Measurements from ENCODE around the gene MAB21L1.
A peak's percentile ranks its signal among the peaks of the same experiment; 100 is the strongest.

The MAB21L1 gene

DNA sequence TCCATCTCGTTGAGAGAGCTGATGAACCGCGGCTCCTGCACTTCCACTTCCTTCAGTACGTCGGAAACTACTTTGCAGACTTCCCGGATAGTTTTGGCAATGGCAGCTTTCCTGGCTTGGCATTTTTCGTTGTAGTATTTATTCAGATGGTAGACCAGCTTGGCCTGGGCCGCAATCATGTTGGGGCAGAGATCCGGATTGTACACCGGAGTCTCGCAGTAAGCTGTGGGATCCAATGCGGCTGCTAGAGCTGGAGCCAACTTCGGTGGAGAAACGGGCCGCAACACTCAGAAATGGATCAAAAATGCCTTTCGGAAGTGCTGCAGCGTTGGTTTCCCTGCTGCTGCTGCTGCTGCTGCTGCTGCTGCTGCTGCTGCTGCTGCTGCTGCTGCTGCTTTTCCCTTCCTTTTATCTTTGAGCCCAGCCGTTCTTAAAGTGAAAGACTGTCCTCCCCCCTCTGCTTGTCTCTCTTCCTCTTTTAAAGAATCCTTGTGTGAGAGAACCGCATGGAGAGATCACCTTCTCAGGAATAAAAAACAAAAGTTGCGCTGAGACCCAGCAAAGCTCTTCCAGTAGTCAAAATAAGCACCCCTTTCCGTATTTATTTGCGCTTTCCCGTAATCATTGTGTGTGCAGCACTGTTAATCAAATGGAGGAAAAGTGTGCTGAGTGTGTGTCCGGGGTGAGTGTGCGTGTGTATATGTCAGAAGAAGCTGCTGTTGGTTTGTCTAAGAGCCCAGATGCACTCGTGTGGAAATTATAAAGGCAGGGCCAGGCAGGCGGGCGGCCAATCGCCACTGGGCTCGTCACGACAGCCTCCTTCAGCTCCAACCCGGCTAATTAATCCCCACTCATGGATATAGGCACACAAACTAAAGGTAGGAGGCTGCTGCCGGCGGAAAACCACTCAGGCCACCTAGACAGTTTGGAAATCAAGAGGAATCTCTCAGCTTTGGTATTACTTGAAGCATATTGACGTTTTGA lies at the start of gene MAB21L1:
TSS of gene MAB21L1 (minus strand) at position 730 of the 984 bp plus-strand sequence. CDS start at position 179, 551 bp downstream.
- no peak for DNase-seq (ENCODE audit: low spot score)

- no peak for DNase-seq (ENCODE audit: low spot score)
Observed at GRCh38 chr13:35524171-35524570, 47.7 kb upstream of the MAB21L1 start.

- DNase-seq (ENCODE audit: low spot score) = no peak
Observed at GRCh38 chr13:35518337-35518946, 42.0 kb upstream of the MAB21L1 start.

DNA sequence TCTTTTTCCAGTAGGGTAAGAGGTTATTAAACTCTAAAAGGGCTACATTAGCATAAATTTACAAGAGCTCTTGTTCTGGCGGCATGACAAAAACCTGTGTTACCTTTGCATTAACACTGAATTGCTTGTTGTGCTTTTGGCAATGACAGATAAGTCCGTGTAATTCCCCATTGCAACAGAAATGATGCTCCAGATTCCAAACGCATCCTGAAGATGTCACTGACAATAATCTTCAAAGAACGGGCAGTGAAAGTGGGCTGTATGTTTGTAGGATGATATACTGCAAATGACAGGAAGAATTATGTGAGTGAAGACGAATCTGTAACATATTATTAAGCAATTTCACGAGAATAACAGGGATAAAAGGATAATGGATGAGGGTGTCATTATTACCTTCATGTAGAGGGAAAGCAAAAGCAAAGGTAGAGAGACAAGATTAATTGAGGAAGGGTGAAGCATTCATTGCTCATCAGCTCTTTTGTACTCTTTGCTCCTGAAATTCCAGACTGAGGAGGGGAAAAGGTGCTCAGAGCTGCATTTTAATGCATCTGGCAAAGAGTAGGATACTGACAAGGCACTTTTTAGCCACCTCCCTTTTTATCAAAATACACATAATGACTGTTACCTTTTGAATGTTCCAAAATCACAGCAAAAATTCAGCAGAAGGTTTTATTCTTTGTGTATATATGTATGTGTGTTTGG lies 38.5 kb upstream of the MAB21L1 start:
- DNase-seq (ENCODE audit: low spot score) = no peak

GRCh38 chr13:35514061-35514477 lies 37.6 kb upstream of the MAB21L1 start:
- no peak for DNase-seq (ENCODE audit: low spot score)

DNA sequence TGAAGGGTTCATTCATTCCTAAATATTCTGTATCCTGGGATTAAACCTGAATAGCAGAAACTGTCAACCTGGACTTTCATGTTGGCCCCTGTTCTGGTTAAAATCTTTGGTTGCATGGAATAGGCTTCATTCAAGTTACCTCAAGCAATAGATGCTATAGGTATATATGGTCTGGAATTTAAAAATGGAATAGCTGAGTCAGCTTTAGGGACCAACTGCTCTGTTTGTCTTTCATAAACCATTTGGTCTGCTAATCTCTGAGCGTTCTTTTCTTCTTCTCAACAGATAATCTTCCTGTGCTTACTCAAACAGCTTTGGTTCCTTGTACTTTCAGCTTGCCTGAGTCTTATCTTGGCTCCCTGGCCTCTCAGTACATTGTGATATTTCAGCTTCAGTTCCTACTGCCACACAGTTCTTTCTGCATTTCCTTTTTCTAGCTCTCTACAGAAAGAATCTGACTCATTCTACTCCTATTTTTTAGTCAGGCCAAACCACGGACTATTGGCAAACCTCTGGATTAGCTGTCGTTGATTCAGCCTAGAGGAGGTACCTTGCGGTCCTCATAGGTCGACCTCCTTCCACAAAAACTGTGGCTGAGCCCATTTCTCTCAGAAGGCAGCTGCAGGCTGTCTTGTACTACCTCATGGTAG lies 35.9 kb upstream of the MAB21L1 start:
- DNase-seq (ENCODE audit: low spot score) = no peak

DNA sequence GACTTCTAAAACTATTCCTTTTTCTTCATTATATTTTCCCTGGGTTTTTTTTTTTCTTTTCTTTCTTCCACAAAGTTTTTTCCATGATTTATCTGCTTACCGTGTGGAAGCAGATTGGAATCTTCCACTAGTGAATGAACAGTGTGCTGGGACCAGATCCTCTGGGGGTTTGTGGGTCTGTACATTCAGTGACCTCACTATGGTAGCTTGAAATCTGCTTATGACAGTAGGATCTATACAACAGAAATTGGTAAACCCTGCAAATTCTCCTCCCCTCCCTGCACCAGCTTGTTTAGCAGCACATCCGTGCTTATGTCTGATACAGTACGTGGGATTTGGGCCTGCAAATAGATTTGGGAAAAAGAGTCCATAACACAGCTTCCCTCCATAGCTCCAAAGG lies 26.0 kb upstream of the MAB21L1 start:
- DNase-seq (ENCODE audit: low spot score) = no peak

- DNase-seq (ENCODE audit: low spot score) = no peak
Observed at GRCh38 chr13:35501661-35502235, 25.3 kb upstream of the MAB21L1 start.

DNA sequence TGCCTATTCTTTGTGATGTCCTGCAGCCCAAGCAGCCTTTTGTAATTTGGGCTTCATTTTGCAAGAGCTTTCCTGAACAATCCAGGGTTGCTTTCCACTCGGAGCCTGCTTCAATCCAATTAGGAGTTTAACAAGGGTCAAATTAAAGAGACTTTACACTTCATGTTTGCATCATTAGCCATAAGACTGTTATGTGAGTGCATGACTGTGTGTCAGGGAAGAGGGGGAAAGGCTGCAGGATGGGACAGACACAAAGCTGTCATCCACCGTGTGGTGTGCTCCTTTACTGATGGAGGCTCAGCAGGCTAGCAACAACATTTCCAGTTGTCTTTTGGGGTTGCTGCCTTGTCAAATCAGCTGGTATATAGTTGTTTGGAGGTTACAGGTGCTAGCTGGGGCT lies 23.7 kb upstream of the MAB21L1 start:
- DNase-seq (ENCODE audit: low spot score) = no peak

DNA sequence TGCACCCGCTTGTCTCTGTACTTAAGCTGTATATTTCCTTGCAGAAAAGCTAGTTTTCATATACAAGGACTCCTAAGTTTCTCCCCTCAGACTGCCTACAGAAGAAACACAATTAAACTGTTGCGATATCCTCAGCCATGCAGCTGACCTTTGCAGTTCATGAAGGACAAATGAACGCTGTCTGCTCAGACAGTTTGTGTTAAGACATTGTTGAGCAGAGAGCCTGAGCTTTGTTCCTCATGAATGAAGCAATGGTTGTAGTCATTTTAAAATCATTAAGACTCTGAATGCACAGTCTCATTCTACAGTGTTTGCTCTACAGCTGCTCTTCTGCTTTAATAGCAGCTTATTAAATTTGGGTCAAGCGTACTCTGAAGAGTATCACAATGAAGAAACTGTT lies 23.2 kb upstream of the MAB21L1 start:
- peak; percentile 8 for DNase-seq (ENCODE audit: low spot score)

GRCh38 chr13:35499196-35499662 lies 22.7 kb upstream of the MAB21L1 start:
- DNase-seq (ENCODE audit: low spot score) = no peak

- DNase-seq (ENCODE audit: low spot score) = no peak
Observed at GRCh38 chr13:35498231-35498630, 21.7 kb upstream of the MAB21L1 start.

- DNase-seq (ENCODE audit: low spot score) = no peak
Observed at GRCh38 chr13:35496761-35497386, 20.4 kb upstream of the MAB21L1 start.

DNA sequence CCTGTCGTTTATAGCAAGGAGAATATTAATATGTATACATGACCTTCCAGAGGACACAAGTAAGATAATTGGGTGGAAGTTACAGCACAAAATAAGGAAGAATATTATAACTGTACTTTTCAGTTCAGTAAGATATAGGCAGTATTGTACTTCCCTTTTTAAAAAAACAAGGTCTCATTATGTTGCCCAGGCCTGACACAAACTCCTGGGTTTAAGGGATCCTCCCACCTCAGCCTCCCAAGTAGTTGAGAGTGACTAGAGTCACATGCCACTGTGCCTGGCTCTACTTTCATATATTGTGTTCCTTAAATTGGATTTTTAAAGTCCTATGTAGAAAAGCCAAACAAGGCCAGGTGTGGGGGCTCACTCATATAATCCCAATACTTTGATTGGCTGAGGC lies 19.5 kb upstream of the MAB21L1 start:
- no peak for DNase-seq (ENCODE audit: low spot score)

DNA sequence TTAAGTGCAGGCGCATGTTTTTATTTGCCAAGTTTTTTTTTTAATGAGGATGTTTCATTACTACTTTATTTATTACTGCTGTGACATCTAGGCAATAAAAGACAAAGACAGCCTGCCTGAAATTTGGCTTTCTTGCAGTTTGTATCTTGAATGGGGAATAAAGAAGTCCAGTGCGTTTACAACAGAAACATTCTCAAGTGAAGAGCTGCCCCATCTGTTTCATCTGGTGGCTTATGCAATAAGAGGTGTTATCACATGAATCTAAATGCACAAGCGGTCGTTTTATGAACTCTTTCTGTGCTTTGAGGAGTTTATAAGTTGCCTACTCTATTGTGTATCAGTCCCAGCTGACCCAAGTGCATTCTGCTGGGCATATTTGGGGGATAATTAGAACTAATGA lies 12.6 kb upstream of the MAB21L1 start:
- no peak for DNase-seq (ENCODE audit: low spot score)

- DNase-seq (ENCODE audit: low spot score) = no peak
Observed at GRCh38 chr13:35485424-35485823, 8.9 kb upstream of the MAB21L1 start.

DNA sequence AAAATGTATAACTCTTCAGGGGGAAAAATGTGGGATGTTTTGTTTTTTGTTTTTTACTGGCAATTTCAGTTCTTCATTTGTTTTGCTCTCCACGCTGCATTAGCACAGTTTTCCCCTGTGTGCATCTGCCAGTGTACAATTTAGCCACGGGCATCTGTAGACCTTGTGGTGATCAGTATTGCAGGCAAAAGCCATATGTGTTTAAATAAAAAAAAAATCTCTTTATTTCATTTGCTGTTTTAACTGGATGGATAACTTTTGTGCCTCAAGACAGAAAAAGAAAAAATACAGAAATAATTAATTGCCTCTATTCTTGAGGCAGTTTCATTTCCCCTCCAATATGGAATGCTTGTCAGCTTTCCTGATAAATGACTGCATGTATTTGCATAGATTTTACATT lies 7.9 kb upstream of the MAB21L1 start:
- no peak for DNase-seq (ENCODE audit: low spot score)

DNA sequence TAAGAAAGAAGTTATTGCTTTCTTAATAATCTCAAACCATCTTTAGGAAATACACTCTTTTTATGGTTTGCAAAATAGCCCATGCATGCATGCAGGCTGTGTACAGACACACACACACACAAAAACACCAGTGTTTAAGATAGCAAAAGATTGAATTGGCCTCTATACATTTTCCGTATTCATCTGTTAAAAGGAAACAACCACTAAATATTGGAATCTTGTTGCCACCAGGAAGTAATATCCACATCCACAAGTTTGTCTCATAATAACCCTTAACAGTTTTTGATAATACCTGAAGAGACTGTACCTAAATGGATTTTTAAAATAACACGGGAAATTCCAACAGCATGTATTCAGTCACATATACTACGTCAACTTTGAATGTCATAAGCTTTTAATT lies 7.3 kb upstream of the MAB21L1 start:
- DNase-seq (ENCODE audit: low spot score) = no peak

DNA sequence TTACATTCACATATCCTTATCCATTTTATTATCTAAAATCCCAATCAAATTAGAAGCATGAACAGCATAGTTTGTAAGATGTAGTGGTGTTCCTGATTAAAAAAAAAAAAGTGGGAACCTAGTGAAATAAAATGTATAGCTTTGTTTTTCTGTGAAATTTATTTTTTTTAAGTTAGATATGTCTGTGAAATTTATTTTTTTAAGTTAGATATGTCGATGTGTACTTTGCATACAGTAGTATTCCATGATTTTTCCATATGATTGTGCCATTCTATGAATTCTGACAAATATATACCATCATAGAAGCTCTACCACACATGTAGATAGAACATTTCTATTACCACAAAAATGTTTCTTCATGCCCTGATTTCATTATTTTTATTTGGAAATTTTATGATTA lies 6.0 kb upstream of the MAB21L1 start:
- no peak for DNase-seq (ENCODE audit: low spot score)

DNA sequence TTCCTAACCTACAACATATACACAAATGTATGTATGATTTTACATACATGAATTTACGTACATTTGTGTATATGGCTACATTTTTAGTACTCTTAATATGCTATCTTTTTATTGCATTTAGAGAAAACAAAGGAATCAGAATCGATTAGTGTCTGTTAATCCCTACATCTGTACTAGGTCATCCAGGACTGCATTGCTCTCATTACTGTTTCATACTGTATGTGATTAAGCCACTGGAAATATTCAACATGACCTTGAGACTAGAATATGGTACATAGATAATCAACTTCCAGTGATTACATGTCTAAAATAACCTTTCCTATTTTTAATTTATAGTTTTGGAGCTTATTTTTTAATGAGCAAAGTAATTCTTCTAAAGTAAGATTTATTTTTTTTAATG lies 5.3 kb upstream of the MAB21L1 start:
- no peak for DNase-seq (ENCODE audit: low spot score)

- no peak for DNase-seq (ENCODE audit: low spot score)
Observed at GRCh38 chr13:35480346-35480745, 3.9 kb upstream of the MAB21L1 start.

Data from COLO829 (cell line).